Liver (tissue), 9 donors: ENCODE data around the gene FGFBP3. TPM values are rescaled to one million over a fixed set of nuclear protein-coding genes. Genes with fewer than 3 reads are reported as not detected.

Experiments
- DNase-seq: peaks from one replicate; pipeline ENCODE4 v3.0.0-alpha.2; 2017; ENCODE audit warnings: low spot score
- H3K27ac ChIP-seq, 2 donors: one replicate each; pipeline ENCODE4 v1.7.0; 2013; ENCODE audit warnings: inconsistent platforms in 2 of 2, low read length in 2 of 2, control low read depth in 1 of 2, low read depth in 1 of 2, mild to moderate bottlenecking in 1 of 2
- H3K27me3 ChIP-seq, 4 donors: one replicate each; pipeline versions ENCODE4 v1.6.1 to v1.7.0; 2013; ENCODE audit warnings: low read length in 3 of 4, inconsistent platforms in 1 of 4, mild to moderate bottlenecking in 1 of 4, moderate library complexity in 1 of 4; ENCODE audit not compliant: control insufficient read depth in 4 of 4, insufficient read depth in 4 of 4
- H3K36me3 ChIP-seq, 4 donors: one replicate each; pipeline versions ENCODE4 v1.6.1 to v1.7.0; 2013; ENCODE audit warnings: low read length in 3 of 4, mild to moderate bottlenecking in 3 of 4, low read depth in 1 of 4, moderate library complexity in 1 of 4; ENCODE audit not compliant: control insufficient read depth in 4 of 4, insufficient read depth in 3 of 4
- H3K4me1 ChIP-seq, 4 donors: one replicate each; pipeline versions ENCODE4 v1.6.1 to v1.7.0; 2013; ENCODE audit warnings: low read length in 3 of 4, mild to moderate bottlenecking in 3 of 4, moderate library complexity in 1 of 4; ENCODE audit not compliant: control insufficient read depth in 4 of 4, insufficient read depth in 4 of 4
- H3K4me3 ChIP-seq, 3 donors: one replicate each; pipeline versions ENCODE4 v1.6.1 to v1.7.0; 2013; ENCODE audit warnings: low read length in 3 of 3, control low read depth in 1 of 3, low read depth in 1 of 3, mild to moderate bottlenecking in 1 of 3
- H3K9ac ChIP-seq, 2 donors: one replicate each; pipeline ENCODE4 v1.7.0; 2013; ENCODE audit warnings: low read length in 2 of 2, mild to moderate bottlenecking in 2 of 2, moderate library complexity in 2 of 2, control low read depth in 1 of 2, low read depth in 1 of 2
- H3K9me3 ChIP-seq, 4 donors: one replicate each; pipeline versions ENCODE4 v1.6.1 to v1.7.0; 2013; ENCODE audit warnings: low read length in 3 of 4; ENCODE audit not compliant: control insufficient read depth in 4 of 4
- ATF3 ChIP-seq: IDR thresholded peaks from 2 replicates; pipeline ENCODE4 v1.6.1; 2016; ENCODE audit warnings: antibody characterized with exemption
- CTCF ChIP-seq: fragments of 150-350 bp; IDR thresholded peaks from 2 replicates; pipeline ENCODE4 v1.5.1; 2017; ENCODE audit warnings: improper control_type of control experiment, low read depth, low read length; ENCODE audit not compliant: missing input control
- EGR1 ChIP-seq, 2 donors: IDR thresholded peaks; 2 replicates each; pipeline ENCODE4 v1.6.1; 2016 to 2018; ENCODE audit warnings: antibody characterized with exemption in 2 of 2, low read depth in 2 of 2
- FOXA1 ChIP-seq: IDR thresholded peaks from 2 replicates; pipeline ENCODE4 v1.6.1; 2016; ENCODE audit warnings: antibody characterized with exemption
- FOXA2 ChIP-seq: IDR thresholded peaks from 2 replicates; pipeline ENCODE4 v1.6.1; 2016; ENCODE audit warnings: antibody characterized with exemption
- GABPA ChIP-seq, 2 donors: IDR thresholded peaks in 1 of 2; conservative IDR thresholded peaks in 1 of 2; 2 replicates each; pipeline ENCODE4 v1.6.1; 2016; ENCODE audit warnings: antibody characterized with exemption in 2 of 2, mild to moderate bottlenecking in 1 of 2, moderate library complexity in 1 of 2
- HNF4A ChIP-seq, 2 donors: conservative IDR thresholded peaks; 2 replicates each; pipeline ENCODE4 v1.6.1; 2016; ENCODE audit warnings: antibody characterized with exemption in 2 of 2, mild to moderate bottlenecking in 2 of 2
- HNF4G ChIP-seq: IDR thresholded peaks from 2 replicates; pipeline ENCODE4 v1.6.1; 2016; ENCODE audit warnings: antibody characterized with exemption
- JUND ChIP-seq, 2 donors: IDR thresholded peaks; 2 replicates each; pipeline ENCODE4 v1.6.1; 2016; ENCODE audit warnings: antibody characterized with exemption in 2 of 2
- MAX ChIP-seq: IDR thresholded peaks from 2 replicates; pipeline ENCODE4 v1.6.1; 2016; ENCODE audit warnings: antibody characterized with exemption
- NR2F2 ChIP-seq: IDR thresholded peaks from 2 replicates; pipeline ENCODE4 v1.6.1; 2016; ENCODE audit warnings: antibody characterized with exemption
- RAD21 ChIP-seq, 2 donors: IDR thresholded peaks; 2 replicates each; pipeline ENCODE4 v1.6.1; 2016; ENCODE audit warnings: antibody characterized with exemption in 2 of 2, mild to moderate bottlenecking in 2 of 2
- REST ChIP-seq: IDR thresholded peaks from 2 replicates; pipeline ENCODE4 v1.6.1; 2016; ENCODE audit warnings: antibody characterized with exemption, mild to moderate bottlenecking
- RXRA ChIP-seq, 2 donors: IDR thresholded peaks; 2 replicates each; pipeline ENCODE4 v1.6.1; 2017 to 2018; ENCODE audit warnings: antibody characterized with exemption in 2 of 2, mild to moderate bottlenecking in 1 of 2
- SP1 ChIP-seq: IDR thresholded peaks from 2 replicates; pipeline ENCODE4 v1.6.1; 2018; ENCODE audit warnings: antibody characterized with exemption, mild to moderate bottlenecking
- TAF1 ChIP-seq: conservative IDR thresholded peaks from 2 replicates; pipeline ENCODE4 v1.6.1; 2016; ENCODE audit warnings: antibody characterized with exemption, mild to moderate bottlenecking
- YY1 ChIP-seq: IDR thresholded peaks from 2 replicates; pipeline ENCODE4 v1.6.1; 2016; ENCODE audit warnings: antibody characterized with exemption, mild to moderate bottlenecking
- WGBS: extraction: QIAGEN DNeasy Blood & Tissue Kit; methylation state at CpG from one replicate; pipeline ENCODE4 v1.1.7; 2013; 5-methylcytosine and 5-hydroxymethylcytosine counted together
- polyA plus RNA-seq, 2 donors: library from polyadenylated mRNA; stranded (reverse) in 1 of 2; unstranded in 1 of 2; fragments of 200-250 nt in 1 of 2; fragments of >200 nt in 1 of 2; fragmentation: Nextera tagmentation in 1 of 2; extraction: Ambion mirVana in 1 of 2; gene quantifications; one replicate each; pipeline versions ENCODE4 v1.2.1 to v1.2.3, GENCODE V29; 2013 to 2015
- total RNA-seq, 2 donors: library from RNA; depleted of rRNA; stranded (reverse); fragments of >200 nt; gene quantifications; one replicate each; pipeline ENCODE4 v1.2.3, GENCODE V29; 2014
- TF ChIP-seq, protein P1 (sequence below): IDR thresholded peaks from 2 replicates; pipeline ENCODE4 v1.6.1; 2016; ENCODE audit warnings: antibody characterized with exemption
- donor health status: healthy.
- donor health status: healthy.
- donor health status: healthy.
- donor health status: healthy.
- donor health status: healthy.

Gene FGFBP3
- total RNA-seq, result under 1 TPM; 0.25 to 0.37 TPM
- polyA plus RNA-seq, result under 1 TPM; 0.08 to 0.14 TPM

DNA sequence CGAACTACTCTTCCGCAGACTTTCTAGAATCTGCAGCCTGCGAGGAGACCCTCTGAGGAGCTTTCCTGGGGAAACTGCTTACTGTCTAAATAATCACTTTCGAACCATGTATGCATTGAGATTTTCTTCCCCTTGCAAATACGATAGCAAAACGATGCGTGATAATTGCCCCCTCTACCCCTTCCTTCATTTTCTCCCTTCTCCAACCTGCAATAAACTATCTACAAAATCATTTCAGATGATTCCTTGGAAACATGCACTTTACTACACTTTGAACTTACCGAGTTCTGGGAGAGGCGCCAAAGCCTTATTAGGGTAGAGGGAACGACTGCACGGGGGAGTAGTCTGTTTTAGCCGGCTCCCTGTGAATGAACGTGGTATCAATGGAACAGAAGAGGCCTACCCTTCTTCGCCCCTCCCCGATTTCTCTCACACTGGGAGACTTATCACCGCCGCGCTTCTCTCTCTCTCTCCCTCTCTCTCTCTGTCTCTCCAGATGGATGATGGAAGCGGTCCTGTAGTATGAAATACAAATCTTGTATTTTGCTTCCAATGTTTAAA lies at the start of gene FGFBP3:
TSS of gene FGFBP3 (minus strand) at position 370 of the 561 bp plus-strand sequence. CDS start 517 bp downstream, outside the sequence.
- no peaks in the 10 kb centered on the region for H3K27me3 ChIP-seq
- no peak for TF ChIP-seq JUND (IDR thresholded peaks at IDR 0.05)
- TF ChIP-seq RXRA (IDR thresholded peaks at IDR 0.05), result no peak
- no peak for TF ChIP-seq YY1
- no peak for TF ChIP-seq GABPA (IDR thresholded peaks at IDR 0.05 in 1 of 2, conservative IDR thresholded peaks at IDR 0.05 in 1 of 2)
- TF ChIP-seq HNF4G, result no peak
- TF ChIP-seq MAX, result no peak
- no peak for TF ChIP-seq FOXA2
- no peak for TF ChIP-seq NR2F2
- TF ChIP-seq ATF3, result no peak
- no peak for TF ChIP-seq SP1
- no peak for TF ChIP-seq TAF1
- no peak for TF ChIP-seq RAD21 (IDR thresholded peaks at IDR 0.05)
- no peak for TF ChIP-seq HNF4A (conservative IDR thresholded peaks at IDR 0.05)
- TF ChIP-seq FOXA1, result no peak
- TF ChIP-seq, protein P1, sequence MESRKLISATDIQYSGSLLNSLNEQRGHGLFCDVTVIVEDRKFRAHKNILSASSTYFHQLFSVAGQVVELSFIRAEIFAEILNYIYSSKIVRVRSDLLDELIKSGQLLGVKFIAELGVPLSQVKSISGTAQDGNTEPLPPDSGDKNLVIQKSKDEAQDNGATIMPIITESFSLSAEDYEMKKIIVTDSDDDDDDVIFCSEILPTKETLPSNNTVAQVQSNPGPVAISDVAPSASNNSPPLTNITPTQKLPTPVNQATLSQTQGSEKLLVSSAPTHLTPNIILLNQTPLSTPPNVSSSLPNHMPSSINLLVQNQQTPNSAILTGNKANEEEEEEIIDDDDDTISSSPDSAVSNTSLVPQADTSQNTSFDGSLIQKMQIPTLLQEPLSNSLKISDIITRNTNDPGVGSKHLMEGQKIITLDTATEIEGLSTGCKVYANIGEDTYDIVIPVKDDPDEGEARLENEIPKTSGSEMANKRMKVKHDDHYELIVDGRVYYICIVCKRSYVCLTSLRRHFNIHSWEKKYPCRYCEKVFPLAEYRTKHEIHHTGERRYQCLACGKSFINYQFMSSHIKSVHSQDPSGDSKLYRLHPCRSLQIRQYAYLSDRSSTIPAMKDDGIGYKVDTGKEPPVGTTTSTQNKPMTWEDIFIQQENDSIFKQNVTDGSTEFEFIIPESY, result no peak
- no peak for TF ChIP-seq EGR1 (IDR thresholded peaks at IDR 0.05; ENCODE audit: low read depth in 2 of 2)
- no peak for TF ChIP-seq REST
- no peak for TF ChIP-seq CTCF
- H3K4me1 ChIP-seq, result peaks cover 0 to 16% (median 12%) of the 10 kb centered on the region in 4 donors
- under 1% methylated on average over 19 of the region's 19 CpGs for WGBS
- H3K9me3 ChIP-seq, result no peaks in the 10 kb centered on the region
- peak within 1 kb of the TSS; percentile 71 to 92 (median 72) for H3K4me3 ChIP-seq
- no peaks in the 10 kb centered on the region for H3K36me3 ChIP-seq
- peak; percentile 41 for DNase-seq
- peak within 1 kb of the TSS; percentile 29 to 31 for H3K27ac ChIP-seq
- H3K9ac ChIP-seq, result peak within 1 kb of the TSS; percentile 3 to 62
